CD4-positive, alpha-beta T cell treated with Interleukin-17A for 1 hour (primary cell): Measurements from ENCODE around the gene BACE2.

Experiments
- DNase-seq: peaks from one replicate; pipeline ENCODE4 v3.0.0-alpha.2; 2020

Gene BACE2

GRCh38 chr21:41149199-41149598 lies 18.8 kb upstream of the BACE2 start:
- no peak for DNase-seq

GRCh38 chr21:41152147-41152546 lies 15.8 kb upstream of the BACE2 start:
- DNase-seq, result no peak

GRCh38 chr21:41153443-41153842 lies 14.5 kb upstream of the BACE2 start:
- no peak for DNase-seq

- DNase-seq, result no peak
These were observed 11.8 kb upstream of the BACE2 start for GRCh38 chr21:41156142-41156541.

GRCh38 chr21:41158026-41158425 lies 9.9 kb upstream of the BACE2 start:
- no peak for DNase-seq

GRCh38 chr21:41160036-41160435 lies 7.9 kb upstream of the BACE2 start:
- DNase-seq, result no peak

GRCh38 chr21:41161428-41161827 lies 6.5 kb upstream of the BACE2 start:
- no peak for DNase-seq

GRCh38 chr21:41162096-41162495 lies 5.9 kb upstream of the BACE2 start:
- DNase-seq, result no peak

GRCh38 chr21:41163091-41163490 lies 4.9 kb upstream of the BACE2 start:
- DNase-seq, result no peak

- no peak for DNase-seq
These were observed 3.9 kb upstream of the BACE2 start for GRCh38 chr21:41164052-41164451.

GRCh38 chr21:41164981-41165655 lies 2.8 kb upstream of the BACE2 start:
- no peak for DNase-seq

GRCh38 chr21:41166884-41167283 lies 1.1 kb upstream of the BACE2 start:
- no peak for DNase-seq

- no peak for DNase-seq
These were observed 664 bp downstream of the BACE2 start for GRCh38 chr21:41168391-41169257.

- no peak for DNase-seq
These were observed 1.3 kb downstream of the BACE2 start for GRCh38 chr21:41169258-41169576.

- DNase-seq, result no peak
These were observed 1.7 kb downstream of the BACE2 start for GRCh38 chr21:41169701-41170100.

- no peak for DNase-seq
These were observed 2.5 kb downstream of the BACE2 start for GRCh38 chr21:41170442-41170841.

- DNase-seq, result no peak
These were observed 3.1 kb downstream of the BACE2 start for GRCh38 chr21:41170859-41171609.

GRCh38 chr21:41175080-41175479 lies 7.1 kb downstream of the BACE2 start:
- no peak for DNase-seq

GRCh38 chr21:41176846-41177245 lies 8.9 kb downstream of the BACE2 start:
- no peak for DNase-seq

GRCh38 chr21:41180752-41181151 lies 12.8 kb downstream of the BACE2 start:
- no peak for DNase-seq

GRCh38 chr21:41182547-41182946 lies 14.6 kb downstream of the BACE2 start:
- DNase-seq, result no peak

- no peak for DNase-seq
These were observed 15.6 kb downstream of the BACE2 start for GRCh38 chr21:41183575-41183974.

- no peak for DNase-seq
These were observed 17.8 kb downstream of the BACE2 start for GRCh38 chr21:41185802-41186201.
